ENCODE results near the gene CRISP3.

- TF ChIP-seq GATA2 (IDR thresholded peaks at IDR 0.05; ENCODE audit: low read depth, low read length) (no peak), GATA3 (IDR thresholded peaks at IDR 0.05; ENCODE audit: low read depth, low read length) (no peak)
Measured at GRCh38 chr6:49730251-49730650, 13.9 kb downstream of the CRISP3 start.

Data from SH-SY5Y (cell line).